GM06990 (cell line): ENCODE data around the gene TUSC2.

Source experiments
- DNase-seq: peaks from one replicate; pipeline ENCODE4 v3.0.0-alpha.2; 2011; ENCODE audit not compliant: insufficient read length; ENCODE audit errors: extremely low read depth
- H3K27me3 ChIP-seq: replicated peaks from 2 replicates; pipeline ENCODE4 v1.6.0; 2011; ENCODE audit warnings: low read length; ENCODE audit not compliant: control insufficient read depth, insufficient read depth
- H3K36me3 ChIP-seq: 2 replicates; pipeline ENCODE4 v1.5.1; 2011; ENCODE audit warnings: low read length; ENCODE audit not compliant: control insufficient read depth, insufficient read depth
- H3K4me3 ChIP-seq: replicated peaks from 2 replicates; pipeline ENCODE4 v1.5.1; 2011; ENCODE audit warnings: low read depth, mild to moderate bottlenecking, control low read depth, low read length
- CTCF ChIP-seq: IDR thresholded peaks from 2 replicates; pipeline ENCODE4 v1.5.1; 2011; ENCODE audit warnings: low read length, control low read depth, mild to moderate bottlenecking, inconsistent platforms; ENCODE audit not compliant: insufficient read depth, poor library complexity, severe bottlenecking

The TUSC2 gene

DNA sequence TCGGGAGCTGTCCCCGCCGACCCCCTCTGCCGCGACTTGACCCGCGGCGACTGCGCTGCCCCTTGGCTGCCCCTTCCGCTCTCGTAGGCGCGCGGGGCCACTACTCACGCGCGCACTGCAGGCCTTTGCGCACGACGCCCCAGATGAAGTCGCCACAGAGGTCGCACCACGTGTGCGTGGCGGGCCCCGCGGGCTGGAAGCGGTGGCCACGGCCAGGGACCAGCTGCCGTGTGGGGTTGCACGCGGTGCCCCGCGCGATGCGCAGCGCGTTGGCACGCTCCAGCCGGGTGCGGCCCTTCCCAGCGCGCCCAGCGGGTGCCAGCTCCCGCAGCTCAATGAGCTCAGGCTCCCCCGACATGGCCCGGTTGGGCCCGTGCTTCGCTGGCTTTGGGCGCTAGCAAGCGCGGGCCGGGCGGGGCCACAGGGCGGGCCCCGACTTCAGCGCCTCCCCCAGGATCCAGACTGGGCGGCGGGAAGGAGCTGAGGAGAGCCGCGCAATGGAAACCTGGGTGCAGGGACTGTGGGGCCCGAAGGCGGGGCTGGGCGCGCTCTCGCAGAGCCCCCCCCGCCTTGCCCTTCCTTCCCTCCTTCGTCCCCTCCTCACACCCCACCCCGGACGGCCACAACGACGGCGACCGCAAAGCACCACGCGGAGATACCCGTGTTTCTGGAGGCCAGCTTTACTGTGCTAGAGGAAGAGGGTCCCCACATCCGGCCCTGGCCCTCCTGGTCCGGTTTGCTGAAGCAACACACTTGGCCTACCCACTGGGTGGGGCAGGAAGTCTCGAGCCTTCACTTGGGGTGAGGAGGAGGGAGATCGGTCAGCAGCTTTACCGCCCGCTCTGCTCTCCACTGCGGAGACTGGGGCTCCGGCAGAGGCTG is 12.7 kb upstream of the TUSC2 start, which contains the start of gene RASSF1:
Gene RASSF1 (minus strand): TSS at position 389 of the 882 bp plus-strand sequence. CDS start 31 bp downstream, at position 358.
- no peaks in the 10 kb centered on the region for H3K36me3 ChIP-seq
- DNase-seq = peak; percentile 86
- no peak for TF ChIP-seq CTCF
- peak within 1 kb of the TSS; percentile 93 for H3K4me3 ChIP-seq
- no peaks in the 10 kb centered on the region for H3K27me3 ChIP-seq

DNA sequence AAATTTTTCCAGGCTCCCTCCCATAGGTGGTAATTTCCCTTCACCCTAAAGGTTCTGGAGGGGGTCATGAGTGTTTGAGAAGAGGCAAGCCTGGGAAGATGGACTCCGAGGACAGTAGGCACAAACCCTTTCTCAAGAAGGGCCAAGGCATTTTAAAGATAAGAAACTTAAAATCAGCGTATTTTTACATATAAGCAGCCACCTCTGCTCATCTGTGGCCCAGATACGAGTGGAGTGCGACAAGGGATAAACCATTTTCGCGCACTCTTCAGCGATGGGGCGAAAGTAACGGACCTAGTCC is 12.1 kb upstream of the TUSC2 start:
- TF ChIP-seq CTCF = no peak
- DNase-seq = no peak
- H3K36me3 ChIP-seq = no peaks in the 10 kb centered on the region
- H3K4me3 ChIP-seq = peak overlapping the region; percentile 93
- H3K27me3 ChIP-seq = no peaks in the 10 kb centered on the region

DNA sequence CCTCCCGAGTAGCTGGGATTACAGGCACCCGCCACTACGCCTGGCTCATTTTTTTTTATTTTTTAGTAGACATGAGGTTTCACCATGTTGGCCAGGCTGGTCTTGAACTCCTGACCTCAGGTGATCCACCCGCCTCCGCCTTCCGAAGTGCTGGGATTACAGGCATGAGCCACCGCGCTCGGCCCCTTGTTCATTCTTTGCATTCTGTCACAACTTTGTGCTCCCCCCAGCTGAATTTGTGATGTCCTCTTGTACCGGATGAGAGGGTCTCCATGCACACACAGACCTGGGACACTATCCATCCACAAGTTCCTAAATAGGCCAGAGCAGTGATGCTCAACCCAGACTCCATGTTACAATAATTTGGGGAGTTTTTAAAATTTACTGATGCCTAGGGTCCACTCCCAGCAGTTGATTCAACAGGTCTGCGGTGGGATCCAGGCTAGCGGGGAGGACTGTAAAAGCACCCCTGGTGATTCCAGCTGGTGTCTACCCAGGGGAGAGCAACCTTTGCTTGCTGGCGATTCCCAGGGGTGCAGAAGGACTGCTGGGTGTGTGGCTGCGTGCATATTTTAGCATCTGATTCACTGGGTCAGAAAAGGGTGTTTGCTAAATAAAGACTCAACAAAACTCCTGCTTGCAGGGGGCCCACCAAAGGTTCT is 11.6 kb upstream of the TUSC2 start:
- H3K36me3 ChIP-seq = no peaks in the 10 kb centered on the region
- DNase-seq = no peak
- H3K4me3 ChIP-seq = peak overlapping the region; percentile 93
- no peak for TF ChIP-seq CTCF
- H3K27me3 ChIP-seq = no peaks in the 10 kb centered on the region

DNA sequence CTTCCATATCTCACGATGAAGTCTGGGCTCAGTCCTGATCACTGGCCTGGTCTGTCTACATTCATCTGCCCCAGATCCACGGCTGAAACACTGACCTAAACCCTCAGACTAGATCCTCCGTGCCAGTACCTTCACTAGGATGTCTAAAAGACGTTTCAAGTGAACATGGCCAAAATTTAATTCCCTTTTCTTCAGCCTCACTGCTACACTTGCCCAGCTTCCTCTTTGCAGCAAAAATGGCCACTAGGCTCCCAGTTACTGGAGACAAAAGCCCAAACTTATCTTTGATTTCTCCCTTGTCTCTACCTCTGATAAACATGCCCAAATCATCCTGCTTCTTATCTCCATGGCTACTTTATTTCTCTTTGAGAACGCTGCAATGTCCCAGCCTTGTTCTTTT is 10.9 kb upstream of the TUSC2 start:
- no peak for TF ChIP-seq CTCF
- Histone ChIP-seq H3K4me3 (peak overlapping the region; percentile 93), H3K36me3 (peaks cover 2% of the 10 kb centered on the region), H3K27me3 (no peaks in the 10 kb centered on the region)
- DNase-seq = no peak

- peak overlapping the region; percentile 93 for H3K4me3 ChIP-seq
- peaks cover 6% of the 10 kb centered on the region for H3K36me3 ChIP-seq
- no peak for TF ChIP-seq CTCF
- DNase-seq = peak; percentile 99
- H3K27me3 ChIP-seq = no peaks in the 10 kb centered on the region
These were observed 9.3 kb upstream of the TUSC2 start for GRCh38 chr3:50337175-50337861.
